Astrocyte (in vitro differentiated cells and primary cell): ENCODE data around the gene ZNF133. TPM values are rescaled to one million over a fixed set of nuclear protein-coding genes. Genes with fewer than 3 reads are reported as not detected.

ENCODE experiments used
- DNase-seq: peaks from one replicate; pipeline ENCODE4 v3.0.0-alpha.2; 2010; ENCODE audit warnings: low read depth
- FAIRE-seq: peaks from 2 replicates; lab custom pipeline; 2011; peaks lifted over from hg19 to GRCh38; lab: Jason Lieb, UNC
- H2AFZ ChIP-seq: 2 replicates; pipeline ENCODE4 v1.6.0; 2012; ENCODE audit warnings: low read depth, low read length, inconsistent platforms
- H3K27ac ChIP-seq: 2 replicates; pipeline ENCODE4 v1.5.1; 2011; ENCODE audit warnings: low read depth, low read length, inconsistent platforms
- H3K27me3 ChIP-seq: 2 replicates; pipeline ENCODE4 v1.6.0; 2011; ENCODE audit warnings: low read length, inconsistent platforms; ENCODE audit not compliant: insufficient read depth
- H3K36me3 ChIP-seq: 2 replicates; pipeline ENCODE4 v1.5.1; 2011; ENCODE audit warnings: low read length, inconsistent platforms; ENCODE audit not compliant: insufficient read depth
- H3K4me1 ChIP-seq: 2 replicates; pipeline ENCODE4 v1.5.1; 2011; ENCODE audit warnings: low read length, inconsistent platforms; ENCODE audit not compliant: insufficient read depth
- H3K4me2 ChIP-seq: 2 replicates; pipeline ENCODE4 v1.6.0; 2012; ENCODE audit warnings: low read length, inconsistent platforms
- H3K4me3 ChIP-seq: 2 replicates; pipeline ENCODE4 v1.5.1; 2011; ENCODE audit warnings: low read depth, mild to moderate bottlenecking, low read length, inconsistent platforms; ENCODE audit not compliant: insufficient read depth
- H3K79me2 ChIP-seq: 2 replicates; pipeline ENCODE4 v1.6.0; 2012; ENCODE audit warnings: mild to moderate bottlenecking, low read length, inconsistent platforms; ENCODE audit not compliant: insufficient read depth
- H3K9ac ChIP-seq: 2 replicates; pipeline ENCODE4 v1.6.0; 2012; ENCODE audit warnings: mild to moderate bottlenecking, low read length, inconsistent platforms
- H3K9me3 ChIP-seq: 2 replicates; pipeline ENCODE4 v1.5.1; 2012; ENCODE audit warnings: low read depth, mild to moderate bottlenecking, low read length, inconsistent platforms; ENCODE audit not compliant: insufficient read depth
- H4K20me1 ChIP-seq: 2 replicates; pipeline ENCODE4 v1.6.0; 2012; ENCODE audit warnings: low read length, inconsistent platforms; ENCODE audit not compliant: insufficient read depth
- H3K27ac Mint-ChIP-seq: one replicate; pipeline ENCODE4 v1.8.0; 2021; ENCODE audit warnings: mild to moderate bottlenecking, mixed read lengths; ENCODE audit not compliant: unreplicated experiment
- H3K27me3 Mint-ChIP-seq: one replicate; pipeline ENCODE4 v1.8.0; 2021; ENCODE audit warnings: low read depth, mixed read lengths; ENCODE audit not compliant: unreplicated experiment
- H3K36me3 Mint-ChIP-seq: one replicate; pipeline ENCODE4 v1.8.0; 2021; ENCODE audit warnings: low read depth, mixed read lengths; ENCODE audit not compliant: unreplicated experiment
- H3K4me1 Mint-ChIP-seq: one replicate; pipeline ENCODE4 v1.8.0; 2021; ENCODE audit warnings: low read depth, mixed read lengths; ENCODE audit not compliant: unreplicated experiment
- H3K4me3 Mint-ChIP-seq: one replicate; pipeline ENCODE4 v1.8.0; 2021; ENCODE audit warnings: mild to moderate bottlenecking, moderate library complexity, mixed read lengths; ENCODE audit not compliant: unreplicated experiment
- H3K9me3 Mint-ChIP-seq: one replicate; pipeline ENCODE4 v1.8.0; 2021; ENCODE audit warnings: mild to moderate bottlenecking, mixed read lengths; ENCODE audit not compliant: unreplicated experiment
- CTCF ChIP-seq: IDR thresholded peaks from 2 replicates; pipeline ENCODE4 v1.5.1; 2011; ENCODE audit warnings: low read depth, mild to moderate bottlenecking, inconsistent platforms, low read length, moderate library complexity; ENCODE audit not compliant: insufficient read depth
- EZH2 ChIP-seq: IDR thresholded peaks from 2 replicates; pipeline ENCODE4 v1.6.1; 2012; ENCODE audit warnings: mild to moderate bottlenecking, low read length, inconsistent platforms; ENCODE audit not compliant: insufficient read depth
- total RNA-seq: library from RNA; stranded (reverse); gene quantifications from 2 replicates; pipeline ENCODE4 v1.2.1, GENCODE V29; 2021

Gene ZNF133
- total RNA-seq, 1 donor from 2014 or later: 12.5 TPM

GRCh38 chr20:18360635-18361034, 72.3 kb downstream of the ZNF133 start:
- TF ChIP-seq EZH2 (no peak), CTCF (no peak)
- no peak overlapping the region for H2AFZ ChIP-seq
- H3K9ac ChIP-seq: no peak overlapping the region
- H3K4me1 ChIP-seq: no peaks in the 10 kb centered on the region
- H3K27me3 Mint-ChIP-seq: no peaks in the 10 kb centered on the region
- FAIRE-seq: no peak
- no peak overlapping the region for H3K27ac ChIP-seq
- no peaks in the 10 kb centered on the region for H3K4me1 Mint-ChIP-seq
- H3K9me3 ChIP-seq: no peaks in the 10 kb centered on the region
- H3K4me3 Mint-ChIP-seq: no peak overlapping the region
- no peak overlapping the region for H3K4me2 ChIP-seq
- H3K36me3 ChIP-seq: no peaks in the 10 kb centered on the region
- H3K9me3 Mint-ChIP-seq: no peaks in the 10 kb centered on the region
- no peaks in the 10 kb centered on the region for H3K36me3 Mint-ChIP-seq
- no peaks in the 10 kb centered on the region for H3K27me3 ChIP-seq
- no peaks in the 10 kb centered on the region for H4K20me1 ChIP-seq
- no peaks in the 10 kb centered on the region for H3K79me2 ChIP-seq
- H3K27ac Mint-ChIP-seq: no peak overlapping the region
- no peak for DNase-seq
- no peak overlapping the region for H3K4me3 ChIP-seq

- H3K9me3 Mint-ChIP-seq: no peaks in the 10 kb centered on the region
- Histone ChIP-seq H3K4me3 (no peak overlapping the region), H3K9ac (no peak overlapping the region), H2AFZ (no peak overlapping the region), H3K27ac (no peak overlapping the region), H3K4me1 (no peaks in the 10 kb centered on the region), H3K36me3 (no peaks in the 10 kb centered on the region), H3K4me2 (no peak overlapping the region), H3K9me3 (no peaks in the 10 kb centered on the region), H3K79me2 (no peaks in the 10 kb centered on the region), H4K20me1 (no peaks in the 10 kb centered on the region), H3K27me3 (no peaks in the 10 kb centered on the region)
- no peak for TF ChIP-seq EZH2
- no peak for TF ChIP-seq CTCF
- FAIRE-seq: no peak
- H3K4me1 Mint-ChIP-seq: no peaks in the 10 kb centered on the region
- no peak for DNase-seq
- H3K27ac Mint-ChIP-seq: no peak overlapping the region
- no peaks in the 10 kb centered on the region for H3K36me3 Mint-ChIP-seq
- no peak overlapping the region for H3K4me3 Mint-ChIP-seq
- no peaks in the 10 kb centered on the region for H3K27me3 Mint-ChIP-seq
Measured at GRCh38 chr20:18361678-18362077, 73.4 kb downstream of the ZNF133 start.

GRCh38 chr20:18362916-18363315, 74.6 kb downstream of the ZNF133 start:
- FAIRE-seq (no peak), DNase-seq (no peak)
- no peak overlapping the region for H3K9ac ChIP-seq
- Mint-ChIP-seq H3K27ac (no peak overlapping the region), H3K27me3 (no peaks in the 10 kb centered on the region), H3K4me3 (no peak overlapping the region), H3K9me3 (no peaks in the 10 kb centered on the region), H3K36me3 (no peaks in the 10 kb centered on the region), H3K4me1 (no peaks in the 10 kb centered on the region)
- H2AFZ ChIP-seq: no peak overlapping the region
- no peaks in the 10 kb centered on the region for H3K79me2 ChIP-seq
- H3K4me3 ChIP-seq: no peak overlapping the region
- H3K9me3 ChIP-seq: no peaks in the 10 kb centered on the region
- no peaks in the 10 kb centered on the region for H3K36me3 ChIP-seq
- TF ChIP-seq EZH2 (no peak), CTCF (no peak)
- H3K4me2 ChIP-seq: no peak overlapping the region
- H3K27ac ChIP-seq: no peak overlapping the region
- H3K27me3 ChIP-seq: no peaks in the 10 kb centered on the region
- no peaks in the 10 kb centered on the region for H3K4me1 ChIP-seq
- no peaks in the 10 kb centered on the region for H4K20me1 ChIP-seq
